SW480 (cell line): ENCODE results near the gene MYO15A.

Source experiments
- DNase-seq: peaks from one replicate; pipeline ENCODE4 v3.0.0-alpha.2; 2016; ENCODE audit warnings: low spot score

Gene MYO15A

GRCh38 chr17:18218756-18219415 lies 110.3 kb downstream of the MYO15A start:
- no peak for DNase-seq

DNA sequence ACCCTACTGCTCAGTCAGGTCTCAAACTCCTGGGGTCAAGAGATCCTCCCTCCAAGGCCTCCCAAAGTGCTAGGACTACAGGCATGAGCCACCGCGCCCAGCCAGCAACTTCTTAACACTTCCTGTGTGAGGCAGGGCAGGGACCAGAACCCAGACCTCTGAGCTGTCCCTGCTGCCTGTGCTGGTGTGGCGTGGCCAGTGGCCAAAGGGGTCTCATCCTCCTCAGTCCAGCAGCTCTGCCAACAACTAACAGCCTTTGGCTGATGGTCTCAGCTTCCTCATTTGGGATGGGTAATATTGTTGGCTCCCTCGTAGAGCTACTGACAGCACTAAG lies 115.5 kb downstream of the MYO15A start:
- no peak for DNase-seq

GRCh38 chr17:18224387-18225120 lies 116.0 kb downstream of the MYO15A start:
- DNase-seq: no peak

GRCh38 chr17:18225121-18225641 lies 116.6 kb downstream of the MYO15A start, which contains the start of gene LLGL1:
LLGL1 (plus strand) TSS chr17:18225635; CDS start chr17:18225683, 48 bp downstream.
- DNase-seq: peak; percentile 89

- no peak for DNase-seq
Measured at GRCh38 chr17:18225642-18226283, 117.2 kb downstream of the MYO15A start.

DNA sequence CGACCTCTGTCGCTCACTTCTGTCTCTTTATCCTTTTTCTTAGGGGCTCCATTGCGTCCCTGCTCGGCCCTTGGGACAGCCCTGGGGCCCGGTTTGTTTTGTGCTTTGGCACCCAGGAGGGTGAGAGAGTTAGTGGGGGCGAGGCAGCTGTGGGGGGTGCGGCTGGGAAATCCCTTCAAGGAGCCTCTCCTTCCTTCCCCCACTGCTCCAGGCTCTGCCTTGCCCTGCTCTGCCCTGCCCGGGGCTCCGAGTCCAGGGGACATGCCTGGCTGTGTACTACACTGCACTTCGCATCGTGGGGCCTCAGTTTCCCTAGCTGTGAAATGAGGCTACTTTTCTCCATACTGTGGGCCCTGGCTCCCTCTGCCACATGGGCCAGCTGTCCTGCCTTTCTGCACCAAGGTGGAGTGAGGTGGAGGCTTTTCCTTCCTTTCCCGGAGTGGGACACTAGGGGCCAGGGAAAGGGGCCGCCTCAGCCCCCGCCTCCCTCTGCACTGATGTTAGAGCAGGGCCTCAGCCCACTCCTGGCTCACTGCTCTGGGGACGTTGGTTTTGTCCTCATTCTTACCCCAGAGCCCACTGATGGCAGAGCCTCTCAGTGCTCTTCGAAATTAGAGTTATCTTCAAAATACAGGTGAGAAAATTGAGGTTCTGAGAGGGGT lies 117.9 kb downstream of the MYO15A start:
- DNase-seq: no peak

DNA sequence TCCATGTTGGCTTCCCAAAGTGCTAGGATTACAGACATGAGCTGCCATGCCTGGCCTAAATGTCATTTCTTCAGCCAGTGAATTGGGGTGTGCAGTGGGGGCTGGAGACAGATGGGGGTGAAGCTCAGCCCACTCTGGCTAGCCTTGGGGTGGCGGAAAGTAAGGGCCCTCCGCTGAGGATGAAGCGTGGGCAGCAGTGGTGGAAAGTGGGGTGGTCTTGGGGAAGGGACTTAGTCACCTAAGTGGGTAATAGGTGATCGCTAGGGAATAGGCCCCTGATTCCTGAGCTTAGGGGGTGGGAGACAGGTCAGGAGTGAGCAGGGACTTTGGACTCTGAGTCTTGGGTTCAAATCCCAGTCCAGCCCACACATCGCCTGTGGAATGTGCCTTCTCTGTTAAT lies 119.1 kb downstream of the MYO15A start:
- no peak for DNase-seq

DNA sequence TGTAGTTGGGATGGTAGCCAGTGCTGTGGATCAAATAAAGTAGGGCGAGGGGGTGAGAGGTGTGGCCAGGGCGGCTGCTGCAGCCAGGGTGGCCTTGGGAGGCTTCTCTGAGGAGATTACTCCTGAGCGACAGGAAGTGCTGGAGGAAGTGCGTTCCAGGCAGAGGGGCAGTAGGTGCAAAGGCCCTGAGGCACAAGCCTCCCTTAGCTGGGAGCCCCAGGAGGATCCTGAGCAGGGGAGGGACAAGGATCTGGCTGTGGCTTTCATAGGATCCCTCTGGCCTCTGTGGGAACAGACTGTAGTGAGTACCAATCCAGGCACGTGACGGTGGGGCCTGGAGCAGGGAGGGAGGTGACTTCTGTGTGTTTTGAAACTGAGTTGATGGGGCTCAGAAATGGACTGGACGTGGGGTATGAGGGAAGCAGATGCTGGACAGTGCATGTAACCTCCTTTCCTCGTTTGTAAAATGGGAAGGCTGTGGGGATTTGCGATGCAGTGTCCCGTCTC lies 119.7 kb downstream of the MYO15A start:
- no peak for DNase-seq

- no peak for DNase-seq
Measured at GRCh38 chr17:18229254-18229653, 120.7 kb downstream of the MYO15A start.
